SK-N-MC (cell line): ENCODE results near the gene NEGR1.

Experiments used
- DNase-seq: peaks from one replicate; pipeline ENCODE4 v3.0.0-alpha.2; 2011; ENCODE audit warnings: low read depth, low spot score
- H3K27ac ChIP-seq: fragments of 200-600 bp; sonication (generic); 2 replicates; pipeline ENCODE4 v1.5.1; 2016; ENCODE audit warnings: mixed run types
- H3K36me3 ChIP-seq: fragments of 200-600 bp; sonication (generic); 2 replicates; pipeline ENCODE4 v1.6.1; 2017; ENCODE audit warnings: antibody characterized with exemption, low read length, mixed read lengths; ENCODE audit not compliant: insufficient read depth
- H3K4me3 ChIP-seq: fragments of 200-600 bp; sonication (generic); 2 replicates; pipeline ENCODE4 v1.5.1; 2016
- H3K9ac ChIP-seq: fragments of 200-600 bp; sonication (generic); 2 replicates; pipeline ENCODE4 v1.8.0; 2017; ENCODE audit warnings: mixed run types, mixed read lengths; ENCODE audit not compliant: insufficient read length
- H3K9me3 ChIP-seq: fragments of 200-600 bp; sonication (generic); 2 replicates; pipeline ENCODE4 v1.6.1; 2017; ENCODE audit warnings: low read depth, mild to moderate bottlenecking, antibody characterized with exemption, low read length, moderate library complexity, mixed read lengths
- EZH2 ChIP-seq: fragments of 200-600 bp; sonication (generic); IDR thresholded peaks from one replicate; pipeline ENCODE4 v1.6.1; 2017; ENCODE audit warnings: antibody characterized with exemption
- FOXP2 ChIP-seq: optimal IDR thresholded peaks from 2 replicates; pipeline ENCODE3; 2011; ENCODE audit warnings: mild to moderate bottlenecking, moderate library complexity; ENCODE audit not compliant: insufficient read depth; ENCODE audit errors: extremely low read length, control extremely low read depth
- POLR2AphosphoS5 ChIP-seq: IDR thresholded peaks from 2 replicates; pipeline ENCODE4 v1.6.1; 2012; ENCODE audit warnings: mild to moderate bottlenecking, low read depth, low read length, borderline replicate concordance

NEGR1 gene

DNA sequence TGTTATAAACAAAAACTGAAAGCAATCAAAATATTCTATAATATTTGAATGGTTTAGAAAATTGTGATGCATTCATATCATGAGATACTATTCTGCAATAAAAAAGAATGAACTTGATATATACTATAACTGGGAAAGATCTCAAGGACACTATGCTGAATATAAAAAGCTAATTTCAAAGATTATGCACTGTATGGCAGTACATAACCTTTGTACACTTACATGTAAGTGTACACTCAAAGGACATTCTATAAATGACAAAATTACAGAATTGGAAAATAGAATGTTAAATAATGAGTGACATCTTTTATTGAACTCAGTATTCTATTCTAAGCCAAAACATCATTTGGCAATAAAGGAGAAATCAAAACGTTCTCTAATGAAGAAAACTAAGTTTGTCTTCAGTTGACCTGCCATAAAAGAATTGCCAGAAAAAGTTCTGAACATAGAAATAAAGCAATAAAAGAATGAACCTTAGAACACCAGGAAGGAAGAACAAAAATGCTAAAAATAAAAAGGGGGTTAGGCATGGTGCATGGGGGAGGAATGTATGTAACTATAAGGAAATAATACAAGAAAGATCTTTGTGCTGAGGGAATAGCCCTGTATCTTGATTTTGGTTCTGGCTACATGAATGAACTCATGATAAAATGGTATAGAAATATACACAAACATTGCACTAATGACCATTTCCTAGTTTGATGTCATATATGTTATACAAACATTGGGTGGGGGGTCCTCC lies 519.7 kb downstream of the NEGR1 start:
- Histone ChIP-seq H3K27ac (no peak overlapping the region), H3K4me3 (no peak overlapping the region), H3K9ac (no peak overlapping the region), H3K9me3 (no peaks in the 10 kb centered on the region), H3K36me3 (no peaks in the 10 kb centered on the region)
- TF ChIP-seq EZH2 (no peak), FOXP2 (no peak), POLR2AphosphoS5 (no peak)
- DNase-seq: no peak

GRCh38 chr1:71755441-71755840 lies 526.9 kb downstream of the NEGR1 start:
- no peak overlapping the region for H3K4me3 ChIP-seq
- no peaks in the 10 kb centered on the region for H3K36me3 ChIP-seq
- no peak overlapping the region for H3K27ac ChIP-seq
- H3K9me3 ChIP-seq: no peaks in the 10 kb centered on the region
- TF ChIP-seq EZH2: no peak
- no peak for TF ChIP-seq POLR2AphosphoS5
- no peak for TF ChIP-seq FOXP2
- H3K9ac ChIP-seq: no peak overlapping the region
- peak; percentile 8 for DNase-seq

DNA sequence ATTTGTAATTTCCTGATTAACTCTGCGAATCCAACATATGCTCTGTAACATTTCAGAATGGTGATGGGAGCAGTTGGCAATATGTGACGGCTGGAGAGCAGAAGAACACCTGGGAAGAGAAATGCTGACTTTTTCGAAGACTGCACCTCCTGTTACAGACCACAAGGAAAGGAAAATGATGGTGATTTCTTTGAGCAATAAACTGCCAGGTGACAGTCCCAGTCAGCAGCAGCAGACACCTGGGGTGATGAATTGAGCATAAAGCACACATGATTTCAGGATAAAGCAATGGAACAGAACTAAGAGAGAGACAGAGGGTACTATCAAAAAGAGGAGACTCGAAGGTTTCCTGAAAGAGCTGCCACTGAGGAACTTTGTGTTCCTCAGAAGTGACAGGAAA lies 528.6 kb downstream of the NEGR1 start:
- no peaks in the 10 kb centered on the region for H3K36me3 ChIP-seq
- DNase-seq: no peak
- TF ChIP-seq EZH2 (no peak), FOXP2 (no peak), POLR2AphosphoS5 (no peak)

GRCh38 chr1:71745326-71745725 lies 537.0 kb downstream of the NEGR1 start:
- no peak for DNase-seq
- TF ChIP-seq FOXP2 (no peak), POLR2AphosphoS5 (no peak), EZH2 (no peak)
- H3K9me3 ChIP-seq: no peaks in the 10 kb centered on the region
- H3K36me3 ChIP-seq: no peaks in the 10 kb centered on the region
- no peak overlapping the region for H3K27ac ChIP-seq
- no peak overlapping the region for H3K9ac ChIP-seq
- H3K4me3 ChIP-seq: no peak overlapping the region

More for the DNA sequence above, 528.6 kb downstream of the NEGR1 start:
- Histone ChIP-seq H3K9ac (no peak overlapping the region), H3K9me3 (no peaks in the 10 kb centered on the region), H3K4me3 (no peak overlapping the region), H3K27ac (no peak overlapping the region)

GRCh38 chr1:71743862-71744261 lies 538.5 kb downstream of the NEGR1 start:
- H3K27ac ChIP-seq: no peak overlapping the region
- H3K9me3 ChIP-seq: no peaks in the 10 kb centered on the region
- no peak overlapping the region for H3K4me3 ChIP-seq
- H3K36me3 ChIP-seq: no peaks in the 10 kb centered on the region
- DNase-seq: no peak
- TF ChIP-seq POLR2AphosphoS5 (no peak), FOXP2 (no peak), EZH2 (no peak)
- H3K9ac ChIP-seq: no peak overlapping the region

DNA sequence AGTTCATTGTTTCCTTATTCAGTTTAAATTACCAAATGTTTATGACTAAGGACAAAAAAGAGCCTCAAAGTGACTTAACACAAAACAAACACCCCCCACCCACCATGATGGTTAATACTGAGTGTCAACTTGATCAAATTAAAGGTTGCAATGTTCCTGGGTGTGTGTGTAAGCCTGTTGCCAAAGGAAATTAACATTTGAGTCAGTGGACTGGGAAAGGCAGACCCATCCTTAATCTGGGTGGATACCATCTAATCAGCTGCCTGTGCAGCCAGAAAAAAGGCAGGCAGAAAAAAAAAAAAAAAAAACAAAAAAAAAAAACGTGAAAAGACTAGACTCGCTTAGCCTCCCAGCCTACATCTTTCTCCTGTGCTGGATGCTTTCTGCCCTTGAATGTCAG lies 543.4 kb downstream of the NEGR1 start:
- no peak overlapping the region for H3K9ac ChIP-seq

DNA sequence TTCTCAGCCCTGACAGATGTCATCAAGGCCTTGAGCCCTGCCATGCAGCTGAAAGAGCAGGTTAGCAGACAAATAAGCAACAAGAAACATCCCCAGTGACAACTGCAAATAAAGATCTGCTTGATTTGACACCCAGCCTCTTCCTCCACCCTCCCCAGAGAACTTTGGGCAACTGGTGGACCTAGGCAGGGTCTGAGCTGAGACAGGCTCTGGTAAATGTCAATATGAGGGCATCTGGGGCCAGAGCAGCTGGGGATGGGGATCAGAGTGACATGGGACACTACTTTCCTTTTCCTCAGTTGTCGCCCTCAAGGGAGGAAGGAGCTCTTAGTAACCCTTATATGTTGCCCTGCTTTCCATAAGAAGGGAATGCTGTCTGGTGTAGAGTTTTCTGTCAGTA lies 544.1 kb downstream of the NEGR1 start:
- Histone ChIP-seq H3K9ac (no peak overlapping the region), H3K9me3 (no peaks in the 10 kb centered on the region), H3K4me3 (no peak overlapping the region), H3K36me3 (no peaks in the 10 kb centered on the region), H3K27ac (no peak overlapping the region)
- DNase-seq: no peak
- TF ChIP-seq POLR2AphosphoS5 (no peak), EZH2 (no peak), FOXP2 (no peak)

More for the DNA sequence above, 543.4 kb downstream of the NEGR1 start:
- Histone ChIP-seq H3K4me3 (no peak overlapping the region), H3K27ac (no peak overlapping the region), H3K9me3 (no peaks in the 10 kb centered on the region), H3K36me3 (no peaks in the 10 kb centered on the region)
- TF ChIP-seq POLR2AphosphoS5: no peak
- TF ChIP-seq FOXP2: no peak
- TF ChIP-seq EZH2: no peak
- DNase-seq: no peak

GRCh38 chr1:71737768-71738167 lies 544.6 kb downstream of the NEGR1 start:
- Histone ChIP-seq H3K36me3 (no peaks in the 10 kb centered on the region), H3K4me3 (no peak overlapping the region), H3K9me3 (no peaks in the 10 kb centered on the region), H3K27ac (no peak overlapping the region), H3K9ac (no peak overlapping the region)
- DNase-seq: no peak
- TF ChIP-seq EZH2 (no peak), POLR2AphosphoS5 (no peak), FOXP2 (no peak)

DNA sequence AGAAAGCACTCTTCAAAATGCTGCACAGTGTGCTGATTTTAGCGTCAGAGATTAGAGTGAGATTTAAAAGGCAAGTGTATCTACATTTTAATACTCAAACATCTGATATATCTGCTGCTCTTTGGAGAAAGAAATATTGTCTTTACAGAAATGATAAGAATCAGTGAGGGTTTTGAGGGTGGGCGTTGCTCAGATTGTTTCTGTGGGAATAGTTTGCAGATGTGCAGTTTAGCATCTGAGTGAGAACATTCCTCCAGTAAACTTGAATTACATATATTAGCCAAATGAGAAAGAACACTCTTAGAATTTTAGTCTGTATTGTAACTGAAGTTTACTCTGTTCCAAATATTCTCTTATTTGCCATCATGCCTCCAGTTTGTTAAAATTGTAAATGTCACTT lies 549.2 kb downstream of the NEGR1 start:
- Histone ChIP-seq H3K4me3 (no peak overlapping the region), H3K9ac (no peak overlapping the region), H3K9me3 (no peaks in the 10 kb centered on the region), H3K27ac (no peak overlapping the region), H3K36me3 (no peaks in the 10 kb centered on the region)
- TF ChIP-seq POLR2AphosphoS5: no peak
- no peak for TF ChIP-seq EZH2
- no peak for TF ChIP-seq FOXP2
- peak; percentile 8 for DNase-seq
